ENCODE measurements around the gene TBC1D1.

- TF ChIP-seq CTCF (conservative IDR thresholded peaks at IDR 0.05; ENCODE audit: low read depth, low read length) (no peak), EZH2 (IDR thresholded peaks at IDR 0.05; ENCODE audit: low read length, unreplicated experiment) (no peak), EZH2phosphoT487 (IDR thresholded peaks at IDR 0.05; ENCODE audit: borderline replicate concordance, low read length) (no peak)
Measured at GRCh38 chr4:38097818-38098217, 206.9 kb downstream of the TBC1D1 start.

Measured in PC-3 (cell line).